Cardiac fibroblast (primary cell): ENCODE results near the gene LINGO1.

Experiments
- DNase-seq, 2 donors: peaks; one replicate each; pipeline versions ENCODE4 v3.0.0 to v3.0.0-alpha.2; 2010; ENCODE audit warnings: low read depth in 2 of 2
- H3K4me3 ChIP-seq, 2 donors: replicated peaks in 1 of 2; 1 replicate in 1 of 2; 2 replicates in 1 of 2; pipeline ENCODE4 v1.5.1; 2011; ENCODE audit warnings: low read depth in 2 of 2, low read length in 2 of 2, mild to moderate bottlenecking in 2 of 2, moderate library complexity in 1 of 2
- CTCF ChIP-seq: IDR thresholded peaks from one replicate; pipeline ENCODE4 v1.5.1; 2011; ENCODE audit warnings: low read depth, mild to moderate bottlenecking, low read length, inconsistent platforms

The LINGO1 gene

GRCh38 chr15:77633134-77633912, 611 bp upstream of the LINGO1 start:
- peak overlapping the region; percentile 43 to 48 for H3K4me3 ChIP-seq
- DNase-seq, result peak; percentile 82 to 86
- peak; percentile 100 for TF ChIP-seq CTCF

- no peak for TF ChIP-seq CTCF
- H3K4me3 ChIP-seq, result no peak overlapping the region
Observed at GRCh38 chr15:77631745-77632533, 773 bp downstream of the LINGO1 start.

GRCh38 chr15:77630956-77631744, 1.6 kb downstream of the LINGO1 start:
- no peak overlapping the region for H3K4me3 ChIP-seq
- DNase-seq, result no peak
- TF ChIP-seq CTCF, result peak; percentile 21

More at GRCh38 chr15:77631745-77632533, 773 bp downstream of the LINGO1 start:
- DNase-seq, result no peak

GRCh38 chr15:77630056-77630455, 2.7 kb downstream of the LINGO1 start:
- DNase-seq, result no peak
- no peak overlapping the region for H3K4me3 ChIP-seq
- TF ChIP-seq CTCF, result no peak

- DNase-seq, result no peak
- H3K4me3 ChIP-seq, result no peak overlapping the region
- TF ChIP-seq CTCF, result no peak
Observed at GRCh38 chr15:77629070-77630030, 3.4 kb downstream of the LINGO1 start.
